HG03575 (cell line): ENCODE results near the gene TMED3.

Experiments
- ATAC-seq: cut with Tn5 transposase; IDR thresholded peaks from one replicate; pipeline ENCODE4 v1.9.1; 2021; ENCODE audit not compliant: unreplicated experiment, insufficient number of reproducible peaks, low FRiP score; ENCODE audit errors: extremely low read depth

The TMED3 gene

GRCh38 chr15:79370716-79371115 lies 59.8 kb downstream of the TMED3 start:
- no peak for ATAC-seq

- no peak for ATAC-seq
These were observed 60.7 kb downstream of the TMED3 start for GRCh38 chr15:79371591-79371990.

- ATAC-seq: no peak
These were observed 61.5 kb downstream of the TMED3 start for GRCh38 chr15:79372428-79372827.
